HG03103 (cell line): ENCODE results near the gene VARS1.

ENCODE experiments used
- ATAC-seq: cut with Tn5 transposase; IDR thresholded peaks from one replicate; pipeline ENCODE4 v1.9.1; 2021; ENCODE audit warnings: low read depth; ENCODE audit not compliant: unreplicated experiment

VARS1 gene

DNA sequence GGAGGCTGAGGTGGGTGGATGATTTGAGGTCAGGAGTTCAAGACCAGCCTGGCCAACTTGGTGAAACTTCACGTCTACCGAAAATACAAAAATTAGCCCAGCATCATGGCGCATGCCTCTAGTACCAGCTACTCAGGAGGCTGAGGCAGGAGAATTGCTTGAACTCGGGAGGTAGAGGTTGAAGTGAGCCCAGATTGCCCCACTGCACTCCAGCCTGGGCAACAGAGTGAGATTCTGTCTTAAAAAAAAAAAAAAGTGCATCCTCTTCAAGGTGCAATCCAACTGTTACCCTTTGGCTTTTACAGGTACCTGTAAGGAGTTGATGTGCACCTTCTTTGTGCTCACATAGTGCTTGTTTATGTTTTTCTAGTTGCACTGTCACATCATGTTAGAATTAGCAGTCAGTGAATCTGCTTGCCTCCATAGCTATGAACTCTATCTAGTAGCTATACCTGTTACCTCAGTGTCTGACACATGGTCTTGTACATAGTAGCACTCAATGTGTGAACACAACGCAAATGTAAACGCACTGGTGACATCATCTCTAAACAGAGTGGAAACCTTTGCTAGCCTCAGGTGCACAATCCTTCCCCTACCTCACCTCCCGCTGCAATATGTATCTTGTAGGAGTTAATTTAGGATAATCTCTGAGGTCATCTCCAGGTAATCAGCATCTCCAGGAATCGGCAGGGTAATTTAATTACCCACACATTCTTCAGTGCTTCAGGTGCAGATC is 46.1 kb downstream of the VARS1 start:
- ATAC-seq: no peak
